Measurements from ENCODE around the gene TMEM219. TPM values are rescaled to one million over a fixed set of nuclear protein-coding genes. Genes with fewer than 3 reads are reported as not detected.

Gene TMEM219
- total and polyA plus RNA-seq, 9 of the 15 experiments (the other 6 are each of a cell fraction or from before 2014, with no cell fraction given) = 35.3 to 62.8 (median 55.5) TPM

GRCh38 chr16:29971304-29971703 lies 9.4 kb downstream of the TMEM219 start:
- peaks cover 17% of the 10 kb centered on the region for H4K20me1 ChIP-seq (replicated peaks; ENCODE audit: control insufficient read depth, insufficient read depth, low read length)
- TF ChIP-seq LEF1 (IDR thresholded peaks at IDR 0.05) = no peak
- no peak for TF ChIP-seq ZBTB8A (IDR thresholded peaks at IDR 0.05; ENCODE audit: partially characterized antibody)
- TF ChIP-seq PCBP2 (IDR thresholded peaks at IDR 0.05; ENCODE audit: low read depth, low read length, poor library complexity, severe bottlenecking) = no peak
- TF ChIP-seq ZNF57 (CRISPR knock-in tag; IDR thresholded peaks at IDR 0.05) = no peak
- no peak for TF ChIP-seq ZNF24 (IDR thresholded peaks at IDR 0.05)
- TF ChIP-seq SMARCE1 (IDR thresholded peaks at IDR 0.05) = no peak
- TF ChIP-seq ZNF282 (CRISPR knock-in tag; IDR thresholded peaks at IDR 0.05) = no peak
- no peak for TF ChIP-seq NBN (IDR thresholded peaks at IDR 0.05; ENCODE audit: low read depth)

More at GRCh38 chr16:29971304-29971703, 9.4 kb downstream of the TMEM219 start:
- Histone ChIP-seq H3K4me3 (no peak overlapping the region), H3K9me3 (replicated peaks; ENCODE audit: control insufficient read depth, insufficient read depth, low read depth, low read length) (no peaks in the 10 kb centered on the region; the same call in 1 of the 2 replicates), H3K9ac (ENCODE audit: insufficient read depth in 1 of 2, low read depth in 2 of 2, low read length in 2 of 2) (peak overlapping the region in 1 of 2 experiments; percentile 49; a peak in 1 of 4 replicates), H3K36me3 (ENCODE audit: control insufficient read depth, insufficient read depth, low read length) (peaks cover 33% of the 10 kb centered on the region), H3K79me2 (ENCODE audit: control insufficient read depth, insufficient read depth, low read length) (peaks cover 26% of the 10 kb centered on the region), H3K4me1 (replicated peaks in 1 of 2; ENCODE audit: control insufficient read depth in 2 of 2, insufficient read depth in 2 of 2, low read length in 2 of 2) (peaks cover 21 to 27% of the 10 kb centered on the region in 2 experiments; a peak in 4 of 5 replicates), H3K4me2 (ENCODE audit: insufficient read depth, low read length) (no peak overlapping the region), H3K27me3 (ENCODE audit: control insufficient read depth in 2 of 2, insufficient read depth in 2 of 2, low read length in 2 of 2) (no peaks in the 10 kb centered on the region), H2AFZ (ENCODE audit: low read depth, low read length) (no peak overlapping the region), H3K9me1 (ENCODE audit: control insufficient read depth, insufficient read depth, low read length) (peaks cover 3% of the 10 kb centered on the region), H3K27ac (ENCODE audit: extremely low read depth, low read depth, low read length) (no peak overlapping the region)
- in situ Hi-C loops (cut with MboI) = no loop called here
- intact Hi-C loops (cut with micrococcal nuclease) = no loop called here
- 87% methylated on average over 8 of the region's 8 CpGs for WGBS (ENCODE audit: insufficient coverage, low coverage, missing lambda C conversion rate)
- CTCF ChIA-PET (ENCODE audit: low intra/inter-chr PET ratio) = no interaction called here
- DNase-seq (ENCODE audit: extremely low read depth in 1 of 4, low spot score in 3 of 4) (no peak), FAIRE-seq (no peak), ATAC-seq (no peak)
- BruUV-seq (replicated peaks) = no TSS peak
- POLR2A ChIA-PET = interaction anchor here (0.6 kb wide), 1 partner anchor 14 kb away, joined by 3 read pairs; no protein-coding TSS in a partner anchor
